ENCODE data around the gene ARL5B. TPM values are rescaled to one million over a fixed set of nuclear protein-coding genes. Genes with fewer than 3 reads are reported as not detected.

ARL5B gene
- total and polyA plus RNA-seq, 4 donors, result 3.7 to 49.2 (median 8.2) TPM

GRCh38 chr10:18650404-18650997 lies 8.7 kb upstream of the ARL5B start:
- no peak for ATAC-seq (ENCODE audit: insufficient read depth, low FRiP score)
- Histone ChIP-seq H3K9me3 (ENCODE audit: control insufficient read depth in 4 of 4, insufficient read depth in 3 of 4, low read length in 3 of 4) (no peaks in the 10 kb centered on the region), H3K4me3 (no peak overlapping the region), H3K27me3 (ENCODE audit: control insufficient read depth in 3 of 3, insufficient read depth in 3 of 3, low read length in 2 of 3) (no peaks in the 10 kb centered on the region), H3K9ac (ENCODE audit: insufficient read depth in 1 of 2, low read length in 2 of 2) (peak overlapping the region; percentile 82 to 91), H3K27ac (ENCODE audit: low read depth in 1 of 2, low read length in 1 of 2) (no peak overlapping the region), H3K36me3 (ENCODE audit: control insufficient read depth in 4 of 4, insufficient read depth in 4 of 4, low read length in 4 of 4) (no peaks in the 10 kb centered on the region), H3K4me1 (ENCODE audit: control insufficient read depth in 5 of 5, insufficient read depth in 5 of 5, low read length in 5 of 5) (peaks cover 0 to 18% (median 4%) of the 10 kb centered on the region in 5 donors)
- WGBS, 2 donors, result 10 to 14% methylated on average over 6 of the region's 6 CpGs
- DNase-seq, result peak in 2 of 3 donors; percentile 28 to 38
- TF ChIP-seq, protein P1, sequence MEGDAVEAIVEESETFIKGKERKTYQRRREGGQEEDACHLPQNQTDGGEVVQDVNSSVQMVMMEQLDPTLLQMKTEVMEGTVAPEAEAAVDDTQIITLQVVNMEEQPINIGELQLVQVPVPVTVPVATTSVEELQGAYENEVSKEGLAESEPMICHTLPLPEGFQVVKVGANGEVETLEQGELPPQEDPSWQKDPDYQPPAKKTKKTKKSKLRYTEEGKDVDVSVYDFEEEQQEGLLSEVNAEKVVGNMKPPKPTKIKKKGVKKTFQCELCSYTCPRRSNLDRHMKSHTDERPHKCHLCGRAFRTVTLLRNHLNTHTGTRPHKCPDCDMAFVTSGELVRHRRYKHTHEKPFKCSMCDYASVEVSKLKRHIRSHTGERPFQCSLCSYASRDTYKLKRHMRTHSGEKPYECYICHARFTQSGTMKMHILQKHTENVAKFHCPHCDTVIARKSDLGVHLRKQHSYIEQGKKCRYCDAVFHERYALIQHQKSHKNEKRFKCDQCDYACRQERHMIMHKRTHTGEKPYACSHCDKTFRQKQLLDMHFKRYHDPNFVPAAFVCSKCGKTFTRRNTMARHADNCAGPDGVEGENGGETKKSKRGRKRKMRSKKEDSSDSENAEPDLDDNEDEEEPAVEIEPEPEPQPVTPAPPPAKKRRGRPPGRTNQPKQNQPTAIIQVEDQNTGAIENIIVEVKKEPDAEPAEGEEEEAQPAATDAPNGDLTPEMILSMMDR (IDR thresholded peaks at IDR 0.05; ENCODE audit: control extremely low read depth, extremely low read depth), result no peak

GRCh38 chr10:18651324-18652007 lies 7.8 kb upstream of the ARL5B start, which contains the start of gene NSUN6:
TSS of gene NSUN6 (minus strand) at chr10:18651587. CDS start at chr10:18651203, 384 bp downstream.
- Histone ChIP-seq H3K9ac (ENCODE audit: insufficient read depth in 1 of 2, low read length in 2 of 2) (peak within 1 kb of the TSS; percentile 82 to 91), H3K27ac (ENCODE audit: low read depth in 1 of 2, low read length in 1 of 2) (peak within 1 kb of the TSS; percentile 88 to 90), H3K4me1 (ENCODE audit: control insufficient read depth in 5 of 5, insufficient read depth in 5 of 5, low read length in 5 of 5) (peaks cover 0 to 18% (median 4%) of the 10 kb centered on the region in 5 donors), H3K36me3 (ENCODE audit: control insufficient read depth in 4 of 4, insufficient read depth in 4 of 4, low read length in 4 of 4) (no peaks in the 10 kb centered on the region), H3K4me3 (peak within 1 kb of the TSS; percentile 64), H3K9me3 (ENCODE audit: control insufficient read depth in 4 of 4, insufficient read depth in 3 of 4, low read length in 3 of 4) (no peaks in the 10 kb centered on the region), H3K27me3 (ENCODE audit: control insufficient read depth in 3 of 3, insufficient read depth in 3 of 3, low read length in 2 of 3) (no peaks in the 10 kb centered on the region)
- ATAC-seq (ENCODE audit: insufficient read depth, low FRiP score) (peak; percentile 98), DNase-seq (peak; percentile 95 to 97 (median 95))
- 0 to 1% methylated on average over 39 of the region's 39 CpGs for WGBS, 2 donors
- TF ChIP-seq, protein P1 (IDR thresholded peaks at IDR 0.05; ENCODE audit: control extremely low read depth, extremely low read depth), result no peak

DNA sequence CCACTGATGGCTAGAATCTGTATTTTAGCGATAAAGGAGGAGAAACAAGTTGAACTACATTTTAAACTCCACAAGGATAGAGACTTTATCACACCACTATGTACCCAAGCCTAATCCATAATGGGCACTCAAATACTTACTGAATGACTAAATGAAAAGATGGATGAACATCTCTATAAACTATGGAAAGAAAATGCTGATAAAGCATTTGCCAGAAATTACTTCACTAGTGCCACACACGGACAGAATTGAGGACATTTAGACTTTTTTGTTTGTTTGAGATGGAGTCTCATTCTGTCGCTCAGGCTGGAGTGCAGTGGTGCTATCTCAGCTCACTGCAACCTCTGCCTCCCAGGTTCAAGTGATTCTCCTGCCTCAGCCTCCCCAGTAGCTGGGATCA lies 6.1 kb upstream of the ARL5B start:
- TF ChIP-seq, protein P1 (IDR thresholded peaks at IDR 0.05; ENCODE audit: control extremely low read depth, extremely low read depth), result no peak
- Histone ChIP-seq H3K4me3 (no peak overlapping the region), H3K27me3 (ENCODE audit: control insufficient read depth in 3 of 3, insufficient read depth in 3 of 3, low read length in 2 of 3) (no peaks in the 10 kb centered on the region), H3K27ac (ENCODE audit: low read depth in 1 of 2, low read length in 1 of 2) (no peak overlapping the region), H3K9me3 (ENCODE audit: control insufficient read depth in 4 of 4, insufficient read depth in 3 of 4, low read length in 3 of 4) (no peaks in the 10 kb centered on the region), H3K36me3 (ENCODE audit: control insufficient read depth in 4 of 4, insufficient read depth in 4 of 4, low read length in 4 of 4) (no peaks in the 10 kb centered on the region), H3K4me1 (ENCODE audit: control insufficient read depth in 5 of 5, insufficient read depth in 5 of 5, low read length in 5 of 5) (peaks cover 0 to 27% (median 8%) of the 10 kb centered on the region in 5 donors), H3K9ac (ENCODE audit: insufficient read depth in 1 of 2, low read length in 2 of 2) (no peak overlapping the region)
- ATAC-seq (ENCODE audit: insufficient read depth, low FRiP score) (no peak), DNase-seq (no peak)
- whole genome bisulfite sequencing, 2 donors, result 94 to 97% methylated on average over 3 of the region's 3 CpGs

Measured in lung (tissue), 12 donors.